SK-N-MC (cell line): Measurements from ENCODE around the gene IL12RB2.

Experiments
- DNase-seq: peaks from one replicate; pipeline ENCODE4 v3.0.0-alpha.2; 2011; ENCODE audit warnings: low read depth, low spot score
- H3K27ac ChIP-seq: fragments of 200-600 bp; sonication (generic); 2 replicates; pipeline ENCODE4 v1.5.1; 2016; ENCODE audit warnings: mixed run types
- H3K36me3 ChIP-seq: fragments of 200-600 bp; sonication (generic); 2 replicates; pipeline ENCODE4 v1.6.1; 2017; ENCODE audit warnings: antibody characterized with exemption, low read length, mixed read lengths; ENCODE audit not compliant: insufficient read depth
- H3K4me3 ChIP-seq: fragments of 200-600 bp; sonication (generic); 2 replicates; pipeline ENCODE4 v1.5.1; 2016
- H3K9ac ChIP-seq: fragments of 200-600 bp; sonication (generic); 2 replicates; pipeline ENCODE4 v1.8.0; 2017; ENCODE audit warnings: mixed run types, mixed read lengths; ENCODE audit not compliant: insufficient read length
- H3K9me3 ChIP-seq: fragments of 200-600 bp; sonication (generic); 2 replicates; pipeline ENCODE4 v1.6.1; 2017; ENCODE audit warnings: low read depth, mild to moderate bottlenecking, antibody characterized with exemption, low read length, moderate library complexity, mixed read lengths
- EZH2 ChIP-seq: fragments of 200-600 bp; sonication (generic); IDR thresholded peaks from one replicate; pipeline ENCODE4 v1.6.1; 2017; ENCODE audit warnings: antibody characterized with exemption
- FOXP2 ChIP-seq: optimal IDR thresholded peaks from 2 replicates; pipeline ENCODE3; 2011; ENCODE audit warnings: mild to moderate bottlenecking, moderate library complexity; ENCODE audit not compliant: insufficient read depth; ENCODE audit errors: extremely low read length, control extremely low read depth
- POLR2AphosphoS5 ChIP-seq: IDR thresholded peaks from 2 replicates; pipeline ENCODE4 v1.6.1; 2012; ENCODE audit warnings: mild to moderate bottlenecking, low read depth, low read length, borderline replicate concordance

IL12RB2 gene

DNA sequence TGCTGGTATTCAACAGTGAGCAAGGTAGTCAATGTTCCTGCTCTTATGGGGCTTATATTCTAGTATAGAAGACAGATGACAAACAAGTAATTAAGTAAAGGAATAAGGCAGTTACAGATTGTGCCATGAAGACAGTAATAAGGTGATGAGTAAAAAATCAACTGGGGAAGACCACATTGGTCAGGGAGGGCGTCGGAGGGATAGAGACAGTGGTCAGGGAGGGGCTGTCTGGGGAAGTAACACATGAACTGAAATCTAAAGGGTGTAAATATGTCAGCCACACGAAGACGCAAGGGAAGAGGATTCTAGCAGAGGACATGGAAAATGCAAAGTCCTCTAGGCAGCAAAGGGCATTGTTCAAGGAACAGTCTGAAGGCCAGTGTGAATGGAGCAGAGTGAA lies 10.1 kb downstream of the IL12RB2 start:
- no peak overlapping the region for H3K9ac ChIP-seq
- H3K9me3 ChIP-seq = no peaks in the 10 kb centered on the region
- no peak overlapping the region for H3K27ac ChIP-seq
- TF ChIP-seq EZH2 (no peak), POLR2AphosphoS5 (no peak), FOXP2 (no peak)
- no peak for DNase-seq
- no peak overlapping the region for H3K4me3 ChIP-seq
- H3K36me3 ChIP-seq = no peaks in the 10 kb centered on the region

DNA sequence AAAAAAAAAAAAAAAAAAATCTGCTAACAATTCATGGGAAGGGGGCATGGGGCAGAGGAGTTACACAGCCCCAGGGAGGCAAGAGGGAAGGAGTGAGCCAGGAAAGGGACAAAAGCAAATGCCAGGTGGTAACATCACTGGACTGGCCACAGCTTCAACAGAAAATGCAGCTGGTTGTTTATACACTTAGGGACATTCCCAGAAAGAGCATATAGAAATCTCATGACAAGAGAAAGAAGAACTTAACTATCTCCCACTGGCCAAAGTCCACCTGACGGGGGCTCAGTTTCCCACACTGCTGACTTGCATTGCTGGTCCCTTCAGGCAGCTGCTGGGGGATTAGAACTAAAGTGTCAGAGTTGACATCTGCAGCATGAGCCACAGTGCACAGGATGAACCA lies 14.8 kb downstream of the IL12RB2 start:
- Histone ChIP-seq H3K9ac (no peak overlapping the region), H3K27ac (no peak overlapping the region), H3K36me3 (no peaks in the 10 kb centered on the region), H3K9me3 (no peaks in the 10 kb centered on the region), H3K4me3 (no peak overlapping the region)
- no peak for DNase-seq
- TF ChIP-seq FOXP2 (no peak), POLR2AphosphoS5 (no peak), EZH2 (no peak)

DNA sequence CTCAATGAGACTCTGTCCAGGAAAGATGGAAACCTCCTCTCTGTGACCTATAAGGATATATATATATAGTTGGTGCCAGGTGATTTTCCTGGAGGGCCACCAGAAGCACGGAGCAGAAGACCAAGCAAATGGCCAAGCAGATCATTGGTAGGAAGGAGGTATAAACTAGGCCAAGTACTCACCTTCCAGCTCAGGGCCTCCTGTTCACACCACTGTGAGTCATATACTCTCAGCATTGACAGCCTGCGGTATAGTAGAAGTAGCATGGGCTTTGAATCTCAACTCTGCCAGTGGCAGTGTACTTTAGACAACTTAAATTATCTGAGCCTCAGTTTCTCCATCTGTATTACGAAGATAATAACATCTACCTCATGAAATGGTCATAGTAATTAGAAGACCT lies 15.4 kb downstream of the IL12RB2 start:
- H3K9me3 ChIP-seq = no peaks in the 10 kb centered on the region
- no peak overlapping the region for H3K9ac ChIP-seq
- DNase-seq = no peak
- H3K27ac ChIP-seq = no peak overlapping the region
- H3K36me3 ChIP-seq = no peaks in the 10 kb centered on the region
- H3K4me3 ChIP-seq = no peak overlapping the region
- TF ChIP-seq EZH2 (no peak), FOXP2 (no peak), POLR2AphosphoS5 (no peak)

DNA sequence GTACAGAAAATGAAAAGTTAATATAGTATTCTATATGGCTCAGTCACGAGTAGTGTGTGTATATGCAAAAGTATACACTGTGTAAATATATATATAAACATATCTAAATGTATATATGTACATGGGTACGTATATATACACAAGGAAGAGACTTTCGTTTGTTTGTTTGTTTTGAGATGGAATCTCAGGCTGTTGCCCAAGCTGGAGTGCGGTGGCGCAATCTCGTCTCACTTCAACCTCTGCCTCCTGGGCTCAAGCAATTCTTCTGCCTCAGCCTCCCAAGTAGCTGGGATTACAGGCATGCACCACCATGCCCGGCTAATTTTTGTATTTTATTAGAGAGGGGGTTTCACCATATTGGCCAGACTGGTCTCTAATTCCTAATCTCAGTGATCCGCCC lies 16.4 kb downstream of the IL12RB2 start:
- no peaks in the 10 kb centered on the region for H3K9me3 ChIP-seq
- H3K9ac ChIP-seq = no peak overlapping the region
- no peak overlapping the region for H3K27ac ChIP-seq
- no peak for DNase-seq
- H3K36me3 ChIP-seq = no peaks in the 10 kb centered on the region
- H3K4me3 ChIP-seq = no peak overlapping the region
- no peak for TF ChIP-seq POLR2AphosphoS5
- no peak for TF ChIP-seq EZH2
- TF ChIP-seq FOXP2 = no peak

DNA sequence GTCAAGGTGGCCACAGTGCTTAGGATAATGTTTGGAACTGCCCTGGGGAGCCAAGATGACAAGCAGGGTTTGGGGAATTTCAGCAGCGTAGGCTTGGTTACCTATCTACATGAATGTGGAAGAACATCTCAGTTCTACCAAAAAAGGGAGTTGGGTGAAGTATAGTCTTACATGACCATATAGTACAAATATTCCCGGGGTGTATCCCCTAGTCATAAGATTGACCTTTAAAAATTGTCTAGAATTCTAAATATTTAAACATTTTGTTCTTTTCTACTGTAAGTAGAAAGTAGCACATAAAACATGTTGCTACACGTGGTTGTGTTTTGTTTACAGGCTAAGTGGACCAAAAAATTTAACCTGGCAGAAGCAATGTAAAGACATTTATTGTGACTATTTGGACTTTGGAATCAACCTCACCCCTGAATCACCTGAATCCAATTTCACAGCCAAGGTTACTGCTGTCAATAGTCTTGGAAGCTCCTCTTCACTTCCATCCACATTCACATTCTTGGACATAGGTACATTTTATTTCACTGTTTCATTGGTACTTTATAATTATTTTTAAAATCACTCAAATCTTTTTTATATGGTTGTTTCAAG lies 20.3 kb downstream of the IL12RB2 start:
- Histone ChIP-seq H3K4me3 (no peak overlapping the region), H3K9ac (no peak overlapping the region), H3K27ac (no peak overlapping the region), H3K9me3 (no peaks in the 10 kb centered on the region), H3K36me3 (no peaks in the 10 kb centered on the region)
- DNase-seq = no peak
- TF ChIP-seq EZH2 = no peak

DNA sequence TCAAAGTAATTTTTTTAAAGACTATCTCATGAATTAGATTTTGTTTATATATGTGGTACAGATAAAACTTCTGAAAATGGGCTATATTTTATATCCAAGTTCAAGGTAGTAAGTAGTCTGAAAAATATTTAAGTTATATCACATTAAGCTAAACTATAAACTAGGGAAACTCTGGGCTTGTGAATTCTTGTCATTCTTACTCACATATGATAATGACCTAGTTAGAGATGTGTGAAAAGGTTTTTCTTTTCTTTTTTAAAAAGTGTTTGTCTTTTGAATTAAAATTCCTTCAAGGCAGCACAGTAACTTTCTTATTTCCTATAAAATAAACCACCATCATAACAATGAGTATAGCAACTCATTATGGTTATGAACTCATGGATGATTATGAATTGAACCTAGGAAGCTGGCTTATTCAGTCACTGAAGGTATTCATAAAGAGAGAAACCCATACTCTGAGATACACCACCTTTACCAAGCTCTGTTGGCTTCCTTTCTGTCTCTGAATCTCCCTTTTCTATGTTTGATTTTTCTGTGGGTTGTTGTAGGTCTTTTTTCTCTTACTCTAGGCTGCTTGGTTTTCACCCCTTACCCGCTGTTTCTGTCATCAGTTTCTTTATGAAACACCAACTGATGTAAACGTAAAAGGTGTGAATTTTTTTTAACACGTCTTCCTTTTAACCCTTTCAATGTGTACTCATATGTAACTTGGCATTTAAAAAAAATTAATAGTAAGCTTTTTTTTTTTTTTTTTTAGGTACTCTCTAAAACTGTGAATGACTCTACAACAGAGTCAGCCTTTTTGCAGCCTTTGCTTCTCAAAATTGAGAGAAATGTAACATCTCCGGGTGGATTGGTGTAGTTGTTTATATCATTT lies 25.2 kb downstream of the IL12RB2 start:
- no peaks in the 10 kb centered on the region for H3K9me3 ChIP-seq
- no peak for TF ChIP-seq EZH2
- H3K9ac ChIP-seq = no peak overlapping the region
- no peaks in the 10 kb centered on the region for H3K36me3 ChIP-seq
- no peak overlapping the region for H3K4me3 ChIP-seq
- no peak for DNase-seq
- no peak overlapping the region for H3K27ac ChIP-seq

DNA sequence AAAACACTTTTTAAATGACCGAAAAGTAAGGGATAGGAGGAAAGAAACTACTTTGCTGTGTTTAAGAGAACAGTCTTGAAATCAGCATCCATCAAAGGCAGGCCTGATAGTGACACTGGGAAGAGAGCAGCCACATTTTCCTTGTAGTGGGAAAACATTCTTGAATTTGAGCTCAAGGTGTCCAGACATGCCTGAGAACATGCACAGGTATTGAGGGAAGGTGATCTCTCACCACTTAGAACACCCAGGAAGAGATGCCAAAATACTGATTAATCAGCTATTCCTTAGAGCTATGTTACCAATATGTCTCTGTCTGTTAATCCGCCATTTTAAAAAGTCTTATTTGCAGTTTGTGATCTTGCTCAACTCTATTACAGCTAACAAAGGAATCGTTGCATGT lies 25.9 kb downstream of the IL12RB2 start:
- no peak overlapping the region for H3K9ac ChIP-seq

DNA sequence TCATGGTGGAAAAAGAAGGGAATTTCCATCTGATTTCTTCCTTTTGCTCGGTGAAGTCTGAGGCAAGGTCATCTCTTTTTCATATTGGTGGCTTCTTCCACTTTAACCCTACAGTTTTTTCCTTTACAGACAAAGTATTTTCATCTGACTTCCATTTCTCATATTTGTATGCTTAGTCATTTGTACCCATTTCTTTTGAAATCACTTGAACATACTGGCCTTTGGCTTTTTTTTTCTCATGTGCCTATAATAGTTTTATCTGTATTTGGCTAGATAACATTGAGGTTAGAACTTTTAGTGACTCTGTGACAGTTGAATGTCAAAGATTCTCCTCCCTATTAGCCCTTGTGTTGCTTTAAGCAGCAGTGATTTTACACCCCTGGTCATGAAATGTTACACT lies 27.7 kb downstream of the IL12RB2 start:
- no peak for TF ChIP-seq EZH2
- no peak for TF ChIP-seq POLR2AphosphoS5
- no peak for TF ChIP-seq FOXP2
- Histone ChIP-seq H3K27ac (no peak overlapping the region), H3K9ac (no peak overlapping the region), H3K36me3 (no peaks in the 10 kb centered on the region), H3K9me3 (no peaks in the 10 kb centered on the region), H3K4me3 (no peak overlapping the region)
- DNase-seq = no peak

More for the DNA sequence above, 25.9 kb downstream of the IL12RB2 start:
- DNase-seq = no peak
- no peak for TF ChIP-seq POLR2AphosphoS5
- TF ChIP-seq EZH2 = no peak
- no peak for TF ChIP-seq FOXP2
- Histone ChIP-seq H3K27ac (no peak overlapping the region), H3K4me3 (no peak overlapping the region), H3K36me3 (no peaks in the 10 kb centered on the region), H3K9me3 (no peaks in the 10 kb centered on the region)

DNA sequence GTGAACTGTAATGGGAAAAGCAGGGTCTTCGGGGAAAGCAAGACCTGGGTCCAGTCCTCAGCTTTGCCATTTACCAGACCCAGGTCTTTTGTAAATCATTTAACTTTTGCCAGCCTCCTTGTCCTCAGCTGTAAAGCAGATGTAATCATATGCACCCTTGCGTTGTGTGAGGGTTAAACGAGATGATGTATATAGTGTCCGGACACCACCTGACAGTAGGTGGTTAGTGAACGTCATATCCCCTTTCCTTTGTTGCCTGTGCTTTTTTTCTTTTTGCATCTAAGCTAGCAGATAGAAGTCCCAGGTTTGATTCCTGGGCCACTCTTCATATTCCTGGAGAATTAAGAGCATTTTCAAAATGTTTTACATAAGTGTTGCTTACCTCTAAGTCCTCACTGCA lies 28.5 kb downstream of the IL12RB2 start:
- TF ChIP-seq EZH2 (no peak), POLR2AphosphoS5 (no peak), FOXP2 (no peak)
- Histone ChIP-seq H3K36me3 (no peaks in the 10 kb centered on the region), H3K4me3 (no peak overlapping the region), H3K27ac (no peak overlapping the region), H3K9ac (no peak overlapping the region), H3K9me3 (no peaks in the 10 kb centered on the region)
- DNase-seq = no peak
